ENCODE data around the gene ZEB2.

DNA sequence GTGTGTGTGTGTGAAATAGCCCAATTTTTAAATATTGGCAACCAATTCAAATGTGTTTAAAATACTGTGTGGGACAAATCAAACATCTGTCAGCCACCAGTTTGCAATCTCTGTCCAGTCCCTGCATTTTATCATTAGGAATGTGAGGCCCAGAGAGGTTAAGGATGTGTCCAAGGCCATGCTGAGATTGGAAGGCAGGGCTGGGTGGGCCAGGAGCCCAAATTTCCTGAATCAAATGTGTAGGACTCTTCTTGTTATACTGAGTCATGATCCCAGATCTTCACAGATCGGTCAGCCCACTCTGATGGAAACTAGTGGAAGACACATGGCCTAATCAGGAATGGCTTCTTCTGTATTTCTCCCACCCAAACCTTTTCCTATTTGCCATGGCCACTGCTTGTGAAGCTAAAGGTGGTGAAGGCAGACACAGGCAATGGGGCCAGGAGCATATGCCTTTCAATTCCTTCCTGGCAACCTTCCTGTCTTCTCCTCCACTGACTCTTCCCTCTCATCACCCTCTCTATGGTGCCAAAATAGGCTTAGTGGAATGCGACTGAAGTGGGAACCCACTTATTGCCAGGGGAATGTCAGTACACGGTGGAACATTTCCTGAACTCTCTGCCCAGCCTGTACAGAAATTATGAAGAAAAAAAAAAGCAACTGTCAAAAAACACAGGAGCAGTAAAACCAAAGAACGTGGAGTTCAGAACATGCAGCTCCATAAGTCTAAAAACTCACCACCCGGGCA is 35.5 kb downstream of the ZEB2 start:
- TF ChIP-seq, protein P1, sequence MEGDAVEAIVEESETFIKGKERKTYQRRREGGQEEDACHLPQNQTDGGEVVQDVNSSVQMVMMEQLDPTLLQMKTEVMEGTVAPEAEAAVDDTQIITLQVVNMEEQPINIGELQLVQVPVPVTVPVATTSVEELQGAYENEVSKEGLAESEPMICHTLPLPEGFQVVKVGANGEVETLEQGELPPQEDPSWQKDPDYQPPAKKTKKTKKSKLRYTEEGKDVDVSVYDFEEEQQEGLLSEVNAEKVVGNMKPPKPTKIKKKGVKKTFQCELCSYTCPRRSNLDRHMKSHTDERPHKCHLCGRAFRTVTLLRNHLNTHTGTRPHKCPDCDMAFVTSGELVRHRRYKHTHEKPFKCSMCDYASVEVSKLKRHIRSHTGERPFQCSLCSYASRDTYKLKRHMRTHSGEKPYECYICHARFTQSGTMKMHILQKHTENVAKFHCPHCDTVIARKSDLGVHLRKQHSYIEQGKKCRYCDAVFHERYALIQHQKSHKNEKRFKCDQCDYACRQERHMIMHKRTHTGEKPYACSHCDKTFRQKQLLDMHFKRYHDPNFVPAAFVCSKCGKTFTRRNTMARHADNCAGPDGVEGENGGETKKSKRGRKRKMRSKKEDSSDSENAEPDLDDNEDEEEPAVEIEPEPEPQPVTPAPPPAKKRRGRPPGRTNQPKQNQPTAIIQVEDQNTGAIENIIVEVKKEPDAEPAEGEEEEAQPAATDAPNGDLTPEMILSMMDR (IDR thresholded peaks at IDR 0.05) = no peak
- no peak for TF ChIP-seq POLR2A (IDR thresholded peaks at IDR 0.05)
- no peak for TF ChIP-seq EP300 (IDR thresholded peaks at IDR 0.05; ENCODE audit: low read depth)
- no peak for TF ChIP-seq POLR2AphosphoS5 (IDR thresholded peaks at IDR 0.05)

Data from transverse colon (tissue), 4 donors.